Stomach (tissue), 9 donors: ENCODE data around the gene PGM3. TPM values are rescaled to one million over a fixed set of nuclear protein-coding genes. Genes with fewer than 3 reads are reported as not detected.

Experiments
- DNase-seq, 2 donors: peaks; one replicate each; pipeline versions ENCODE4 v3.0.0 to v3.0.0-alpha.2; 2013 to 2019
- H3K27ac ChIP-seq, 5 donors: fragments of 200-600 bp in 4 of 5; sonication (generic) in 4 of 5; one replicate each; pipeline ENCODE4 v1.5.1; 2013 to 2019; ENCODE audit warnings: mild to moderate bottlenecking in 1 of 5, moderate library complexity in 1 of 5
- H3K27me3 ChIP-seq, 3 donors: fragments of 200-600 bp; sonication (generic); one replicate each; pipeline ENCODE4 v1.5.1; 2017 to 2019; ENCODE audit warnings: mixed run types in 1 of 3
- H3K36me3 ChIP-seq, 4 donors: fragments of 200-600 bp; sonication (generic); 1 replicate in 3 of 4; 2 replicates in 1 of 4; pipeline ENCODE4 v1.5.1; 2016 to 2019
- H3K4me1 ChIP-seq, 4 donors: fragments of 200-600 bp; sonication (generic); one replicate each; pipeline ENCODE4 v1.5.1; 2016 to 2019
- H3K4me3 ChIP-seq, 4 donors: fragments of 200-600 bp; sonication (generic) in 3 of 4; one replicate each; pipeline ENCODE4 v1.5.1; 2016 to 2019; ENCODE audit warnings: mild to moderate bottlenecking in 1 of 4
- H3K9me3 ChIP-seq, 4 donors: fragments of 200-600 bp; sonication (generic); one replicate each; pipeline ENCODE4 v1.5.1; 2016 to 2019
- CTCF ChIP-seq, 7 experiments: fragments of 450-650 bp in 4 of 7; fragments of 200-600 bp in 3 of 7; sonication (generic) in 3 of 7; IDR thresholded peaks; one replicate each; pipeline ENCODE4 v1.5.1; 2016 to 2019; ENCODE audit warnings: antibody characterized with exemption in 7 of 7, control low read depth in 2 of 7, mild to moderate bottlenecking in 1 of 7
- EP300 ChIP-seq: sonication (generic); formaldehyde crosslinking; IDR thresholded peaks from one replicate; pipeline ENCODE4 v1.6.1; 2017; ENCODE audit warnings: antibody characterized with exemption
- POLR2A ChIP-seq, 4 donors: fragments of 450-650 bp; IDR thresholded peaks; one replicate each; pipeline ENCODE4 v1.6.1; 2016; ENCODE audit warnings: antibody characterized with exemption in 4 of 4, control low read depth in 2 of 4, mild to moderate bottlenecking in 1 of 4, moderate library complexity in 1 of 4
- POLR2AphosphoS5 ChIP-seq, 3 donors: sonication (generic); formaldehyde crosslinking; IDR thresholded peaks; one replicate each; pipeline ENCODE4 v1.6.1; 2016; ENCODE audit warnings: antibody characterized with exemption in 3 of 3
- WGBS, 5 donors: extraction: QIAGEN DNeasy Blood & Tissue Kit in 3 of 5; methylation state at CpG; one replicate each; pipeline versions ENCODE4 v1.1.5 to v1.1.7; 2013 to 2018; 5-methylcytosine and 5-hydroxymethylcytosine counted together
- intact Hi-C: fragments of 100-400 bp; cut with DNase I; formaldehyde crosslinking; loops from one replicate; pipeline ENCODE4 v1.15.1; 2023; ENCODE audit warnings: low total_unique reads
- polyA plus RNA-seq, 3 donors: library from polyadenylated mRNA; stranded (reverse); fragments of 200-250 nt; gene quantifications; one replicate each; pipeline ENCODE4 v1.2.3, GENCODE V29; 2013
- total RNA-seq, 5 donors: library from RNA; depleted of rRNA; stranded (reverse); fragments of >200 nt; gene quantifications; one replicate each; pipeline versions ENCODE4 v1.1.0 to v1.2.3, GENCODE V29; 2014 to 2016
- donor health status: healthy with polysubstance abuse.
- donor health status: Bipolar disorder and iron deficiency.
- donor health status: healthy.

PGM3 gene
- total and polyA plus RNA-seq, 8 donors: 0.58 to 96.4 (median 19.6) TPM

- peaks cover 8 to 89% (median 79%) of the 10 kb centered on the region in 4 donors for H3K36me3 ChIP-seq
- H3K27me3 ChIP-seq: no peaks in the 10 kb centered on the region
- 88 to 91% (median 90%) methylated on average over 5 of the region's 5 CpGs for WGBS, 5 donors
- peaks cover 0 to under 1% (median 0%) of the 10 kb centered on the region in 4 donors for H3K4me1 ChIP-seq
- intact Hi-C loops: no loop called here
- DNase-seq: no peak
- H3K9me3 ChIP-seq: no peaks in the 10 kb centered on the region
- no peak overlapping the region for H3K4me3 ChIP-seq
- H3K27ac ChIP-seq: no peak overlapping the region
- TF ChIP-seq POLR2A (IDR thresholded peaks at IDR 0.05) (no peak), CTCF (IDR thresholded peaks at IDR 0.05) (no peak), EP300 (no peak), POLR2AphosphoS5 (IDR thresholded peaks at IDR 0.05) (no peak)
Measured at GRCh38 chr6:83138118-83138722, 54.8 kb downstream of the PGM3 start.

GRCh38 chr6:83132121-83132520 lies 60.9 kb downstream of the PGM3 start:
- TF ChIP-seq EP300: no peak
- TF ChIP-seq CTCF (IDR thresholded peaks at IDR 0.05): no peak
- TF ChIP-seq POLR2A (IDR thresholded peaks at IDR 0.05): no peak
- no peak for TF ChIP-seq POLR2AphosphoS5 (IDR thresholded peaks at IDR 0.05)
- 81 to 92% (median 89%) methylated on average over 3 of the region's 3 CpGs for WGBS, 5 donors
- Histone ChIP-seq H3K27ac (no peak overlapping the region), H3K4me3 (no peak overlapping the region), H3K27me3 (no peaks in the 10 kb centered on the region), H3K9me3 (no peaks in the 10 kb centered on the region), H3K36me3 (peaks cover 29 to 91% (median 88%) of the 10 kb centered on the region in 4 donors), H3K4me1 (no peaks in the 10 kb centered on the region)
- no peak for DNase-seq
- intact Hi-C loops: no loop called here

- Histone ChIP-seq H3K27me3 (no peaks in the 10 kb centered on the region), H3K4me3 (no peak overlapping the region), H3K4me1 (no peaks in the 10 kb centered on the region), H3K36me3 (peaks cover 28 to 100% (median 95%) of the 10 kb centered on the region in 4 donors), H3K9me3 (no peaks in the 10 kb centered on the region), H3K27ac (no peak overlapping the region)
- DNase-seq: no peak
- TF ChIP-seq POLR2A (IDR thresholded peaks at IDR 0.05): no peak
- TF ChIP-seq CTCF (IDR thresholded peaks at IDR 0.05): no peak
- TF ChIP-seq POLR2AphosphoS5 (IDR thresholded peaks at IDR 0.05): no peak
- TF ChIP-seq EP300: no peak
- WGBS, 5 donors: 86 to 94% (median 94%) methylated on average over 2 of the region's 2 CpGs
- intact Hi-C loops: no loop called here
Measured at GRCh38 chr6:83127976-83128375, 65.1 kb downstream of the PGM3 start.

- 89 to 93% (median 89%) methylated on average over 5 of the region's 5 CpGs for WGBS, 5 donors
Measured at GRCh38 chr6:83127258-83127657, 65.8 kb downstream of the PGM3 start.

More at GRCh38 chr6:83127258-83127657, 65.8 kb downstream of the PGM3 start:
- no peak overlapping the region for H3K27ac ChIP-seq
- DNase-seq: no peak
- H3K4me3 ChIP-seq: no peak overlapping the region
- no peaks in the 10 kb centered on the region for H3K9me3 ChIP-seq
- TF ChIP-seq CTCF (IDR thresholded peaks at IDR 0.05) (no peak), EP300 (no peak), POLR2AphosphoS5 (IDR thresholded peaks at IDR 0.05) (no peak), POLR2A (IDR thresholded peaks at IDR 0.05) (no peak)
- peaks cover 27 to 100% (median 95%) of the 10 kb centered on the region in 4 donors for H3K36me3 ChIP-seq
- H3K4me1 ChIP-seq: no peaks in the 10 kb centered on the region
- intact Hi-C loops: no loop called here
- no peaks in the 10 kb centered on the region for H3K27me3 ChIP-seq
